SKM-1 (cell line): ENCODE data around the gene CASZ1.

Experiments used
- DNase-seq: peaks from one replicate; lab custom pipeline; 2025; ENCODE audit not compliant: unreplicated experiment; lab: John Stamatoyannopoulos, UW

CASZ1 gene

DNA sequence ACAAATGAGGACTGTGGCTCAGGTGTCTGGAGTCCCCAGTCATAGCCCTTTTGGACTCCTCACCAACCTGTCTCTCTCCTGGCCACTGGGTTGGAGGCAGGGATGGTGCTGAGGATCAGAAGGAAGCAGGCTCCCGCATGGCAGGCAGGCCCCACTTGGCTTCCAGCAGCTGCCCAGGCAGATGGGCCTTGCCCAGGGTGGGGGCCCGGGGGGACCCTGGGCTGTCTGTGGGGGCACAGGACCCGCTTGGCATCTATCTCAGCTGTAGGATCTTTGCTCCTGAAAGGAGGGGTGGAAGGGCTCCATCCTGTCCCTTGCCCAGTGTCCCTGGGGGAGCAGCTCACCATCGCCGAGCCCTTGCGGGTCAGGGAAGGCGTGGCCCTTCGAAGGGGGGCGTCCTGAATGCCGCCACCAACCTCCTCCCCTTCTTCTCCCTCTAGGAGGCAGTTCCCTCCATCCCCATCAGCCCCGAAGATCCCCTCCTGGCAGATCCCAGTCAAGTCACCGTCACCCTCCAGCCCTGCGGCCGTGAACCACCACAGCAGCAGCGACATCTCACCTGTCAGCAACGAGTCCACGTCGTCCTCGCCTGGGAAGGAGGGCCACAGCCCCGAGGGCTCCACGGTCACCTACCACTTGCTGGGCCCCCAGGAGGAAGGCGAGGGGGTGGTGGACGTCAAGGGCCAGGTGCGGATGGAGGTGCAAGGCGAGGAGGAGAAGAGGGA, 167.2 kb downstream of the CASZ1 start:
- no peak for DNase-seq

DNA sequence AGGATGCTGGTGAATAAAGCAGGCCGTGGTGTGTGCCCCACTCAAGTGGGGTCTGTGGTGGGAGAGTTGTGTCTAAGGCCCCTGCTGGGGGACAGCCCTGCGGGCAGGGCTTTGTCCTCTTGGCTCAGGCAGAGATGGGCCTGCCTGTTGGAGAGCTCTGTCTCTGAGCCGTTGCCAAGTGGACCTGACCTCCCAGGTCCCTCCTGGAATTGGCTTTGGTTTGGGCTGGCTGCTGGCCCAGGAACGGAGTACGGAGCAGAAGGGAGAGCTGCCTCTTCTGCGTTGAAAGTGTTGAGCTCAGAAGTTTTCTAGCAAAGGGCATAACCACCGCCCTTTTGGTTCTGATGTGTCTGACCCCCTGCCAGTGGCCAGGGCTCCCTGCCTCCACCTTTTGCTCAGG, 167.8 kb downstream of the CASZ1 start:
- DNase-seq = no peak

DNA sequence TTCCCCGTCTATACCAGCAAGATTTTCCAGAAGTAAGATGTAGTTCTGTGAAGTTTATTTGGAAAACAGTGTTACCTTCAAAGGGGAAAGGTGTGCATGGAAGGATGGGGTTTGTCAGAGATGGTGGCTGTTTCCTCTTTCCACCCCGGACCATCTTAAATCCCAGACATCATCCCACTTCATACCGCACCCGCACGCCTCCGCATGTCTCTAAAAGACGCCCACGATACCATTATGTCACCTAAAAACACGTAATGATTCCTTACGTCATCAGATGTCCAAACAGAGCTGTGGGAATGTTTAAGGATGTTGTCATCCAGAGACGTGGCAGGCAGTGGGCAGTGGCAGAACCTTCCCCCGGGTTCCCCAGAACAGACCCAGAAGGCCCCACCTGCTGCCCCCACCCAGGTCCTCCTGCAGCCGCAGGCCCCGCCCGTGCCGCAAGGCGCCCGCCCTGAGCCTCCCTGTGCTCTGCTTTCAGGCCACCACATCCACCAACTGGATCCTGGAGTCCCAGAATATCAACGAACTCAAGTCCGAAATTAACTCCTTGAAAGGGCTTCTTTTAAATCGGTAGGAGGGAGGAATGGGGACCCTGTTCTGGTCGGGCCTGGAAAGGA, 169.5 kb downstream of the CASZ1 start:
- DNase-seq = no peak

- DNase-seq = no peak
Observed at GRCh38 chr1:10626131-10626731, 170.2 kb downstream of the CASZ1 start.

- DNase-seq = no peak
Observed at GRCh38 chr1:10625554-10625953, 170.9 kb downstream of the CASZ1 start.

DNA sequence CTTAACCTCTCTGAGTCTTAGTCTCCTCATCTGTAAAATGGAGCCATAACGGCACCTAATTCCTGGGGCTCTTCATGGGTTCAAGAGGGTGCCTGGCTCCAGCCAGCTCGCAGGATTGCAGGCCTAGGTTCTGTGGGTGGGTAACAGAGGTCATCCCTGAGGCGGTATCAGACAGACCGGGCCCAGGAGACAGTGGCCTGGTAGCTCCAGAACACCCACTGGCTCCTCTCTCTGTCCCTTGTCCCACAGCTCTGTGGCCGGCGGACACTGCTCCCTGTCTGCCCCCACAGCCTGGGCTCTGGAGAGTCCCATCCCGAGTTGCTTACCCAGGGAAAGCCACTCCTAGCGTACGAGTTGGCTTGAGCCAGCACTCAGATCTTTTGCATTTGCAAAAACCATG, 171.4 kb downstream of the CASZ1 start:
- DNase-seq = no peak

DNA sequence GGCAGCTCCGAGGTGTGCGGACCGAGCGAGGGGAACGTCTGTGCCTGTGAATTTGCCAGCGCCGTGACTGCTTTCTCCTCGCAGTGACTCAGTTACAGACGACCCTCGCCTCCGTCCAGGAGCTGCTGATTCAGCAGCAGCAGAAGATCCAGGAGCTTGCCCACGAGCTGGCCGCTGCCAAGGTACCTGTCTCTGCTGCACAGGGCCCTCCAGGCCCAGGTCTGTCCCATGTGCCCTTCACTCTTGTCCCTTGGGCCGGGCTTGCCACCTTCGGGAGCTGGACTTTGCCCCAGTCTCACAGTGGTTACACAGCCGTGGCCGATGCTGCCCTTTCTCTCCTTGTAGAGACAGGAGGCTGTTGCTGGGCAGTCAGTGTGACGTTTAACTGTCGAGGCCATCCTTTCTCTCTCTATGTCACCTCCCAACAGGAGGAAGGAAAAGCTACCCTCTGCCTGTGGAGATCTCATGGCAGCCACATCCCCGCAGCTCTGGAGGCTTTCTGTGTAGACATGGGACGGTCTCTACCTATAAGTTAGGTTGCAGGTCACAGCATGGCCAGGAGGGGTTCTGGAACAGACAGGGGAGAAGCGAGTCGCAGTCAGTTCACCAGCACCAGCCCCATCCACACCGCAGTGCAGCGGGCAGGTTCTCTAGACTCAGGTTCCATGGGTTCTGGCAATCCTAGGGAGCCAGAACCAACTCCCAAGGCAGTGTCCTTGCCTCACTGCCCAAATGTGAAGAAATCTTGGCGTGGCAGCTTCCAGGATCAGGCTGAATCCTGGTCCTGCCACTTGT, 172.0 kb downstream of the CASZ1 start:
- no peak for DNase-seq

DNA sequence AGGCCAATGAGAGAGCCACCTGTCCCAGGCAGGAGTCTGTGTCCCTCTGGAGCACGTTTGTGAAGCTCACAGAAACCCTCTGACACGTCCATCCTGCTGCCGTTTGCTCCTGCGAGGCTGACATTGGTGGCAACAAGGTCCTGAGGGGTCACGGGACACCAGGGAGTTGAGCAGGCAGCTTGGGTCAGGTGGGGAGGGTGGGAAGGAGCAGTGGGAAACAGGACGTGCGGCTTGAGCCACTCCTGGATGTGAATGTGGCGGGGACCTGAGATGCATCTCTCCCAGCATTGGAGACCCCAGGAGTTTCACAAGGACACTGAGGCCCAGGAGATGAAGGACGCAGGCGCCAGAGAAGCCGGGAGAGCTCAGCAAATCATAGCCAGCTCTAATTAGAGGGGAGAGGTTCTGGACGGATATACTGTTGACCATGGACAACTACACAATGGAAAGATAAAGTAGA, 172.7 kb downstream of the CASZ1 start:
- DNase-seq = no peak

- no peak for DNase-seq
Observed at GRCh38 chr1:10622910-10623685, 173.3 kb downstream of the CASZ1 start.

- DNase-seq = no peak
Observed at GRCh38 chr1:10621906-10622305, 174.5 kb downstream of the CASZ1 start.

GRCh38 chr1:10620776-10621175, 175.7 kb downstream of the CASZ1 start:
- DNase-seq = no peak

GRCh38 chr1:10617931-10618885, 178.2 kb downstream of the CASZ1 start:
- no peak for DNase-seq

- DNase-seq = no peak
Observed at GRCh38 chr1:10617318-10617717, 179.1 kb downstream of the CASZ1 start.

GRCh38 chr1:10616696-10617095, 179.8 kb downstream of the CASZ1 start:
- DNase-seq = no peak

GRCh38 chr1:10615932-10616671, 180.3 kb downstream of the CASZ1 start:
- no peak for DNase-seq

DNA sequence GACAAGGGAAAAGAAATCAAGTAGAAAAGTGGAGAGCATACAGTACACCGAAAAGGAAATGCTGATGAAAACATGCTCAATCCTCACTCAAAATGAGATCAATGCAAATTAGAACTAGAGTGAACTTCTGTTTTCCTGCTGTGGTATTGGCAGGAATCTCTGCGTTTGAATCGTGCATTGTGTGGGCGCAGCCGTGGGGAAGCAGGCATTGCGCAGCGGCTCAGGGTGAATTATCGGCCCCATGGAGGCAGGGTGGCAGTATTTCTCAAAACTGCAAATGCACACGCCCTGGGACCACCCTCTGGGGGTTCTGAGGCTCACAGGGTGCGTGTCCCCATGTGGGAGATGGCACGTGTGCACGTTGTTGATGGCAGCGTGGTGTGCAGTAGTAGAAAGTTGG, 181.1 kb downstream of the CASZ1 start:
- DNase-seq = no peak

- DNase-seq = no peak
Observed at GRCh38 chr1:10614377-10615225, 181.8 kb downstream of the CASZ1 start.

DNA sequence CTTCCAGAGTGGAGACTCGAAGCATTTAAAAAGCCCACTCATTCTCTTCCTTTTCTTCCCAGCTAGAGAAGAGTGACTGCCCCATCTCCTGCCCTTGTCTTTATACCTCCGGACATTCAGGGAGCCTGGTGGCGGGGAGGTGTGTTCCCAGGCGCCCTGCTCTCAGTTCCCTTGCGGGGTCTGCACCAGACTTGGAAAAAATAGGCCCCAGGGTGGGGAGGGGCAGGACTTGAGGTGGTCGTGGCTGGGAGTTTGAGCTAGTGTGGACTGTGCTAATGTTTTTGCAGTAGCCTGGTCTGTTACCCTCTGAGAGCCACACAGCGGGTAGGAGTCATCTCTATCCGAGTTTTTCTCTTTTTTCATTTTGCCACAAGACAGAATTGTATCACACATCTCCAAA, 182.6 kb downstream of the CASZ1 start:
- no peak for DNase-seq
